Measurements from ENCODE around the gene ARHGEF28. TPM values are rescaled to one million over a fixed set of nuclear protein-coding genes. Genes with fewer than 3 reads are reported as not detected.

The ARHGEF28 gene
- total and polyA plus RNA-seq, 2 donors (not counting 1 experiment from before 2014, with no cell fraction given): 2.3 to 34.3 TPM

DNA sequence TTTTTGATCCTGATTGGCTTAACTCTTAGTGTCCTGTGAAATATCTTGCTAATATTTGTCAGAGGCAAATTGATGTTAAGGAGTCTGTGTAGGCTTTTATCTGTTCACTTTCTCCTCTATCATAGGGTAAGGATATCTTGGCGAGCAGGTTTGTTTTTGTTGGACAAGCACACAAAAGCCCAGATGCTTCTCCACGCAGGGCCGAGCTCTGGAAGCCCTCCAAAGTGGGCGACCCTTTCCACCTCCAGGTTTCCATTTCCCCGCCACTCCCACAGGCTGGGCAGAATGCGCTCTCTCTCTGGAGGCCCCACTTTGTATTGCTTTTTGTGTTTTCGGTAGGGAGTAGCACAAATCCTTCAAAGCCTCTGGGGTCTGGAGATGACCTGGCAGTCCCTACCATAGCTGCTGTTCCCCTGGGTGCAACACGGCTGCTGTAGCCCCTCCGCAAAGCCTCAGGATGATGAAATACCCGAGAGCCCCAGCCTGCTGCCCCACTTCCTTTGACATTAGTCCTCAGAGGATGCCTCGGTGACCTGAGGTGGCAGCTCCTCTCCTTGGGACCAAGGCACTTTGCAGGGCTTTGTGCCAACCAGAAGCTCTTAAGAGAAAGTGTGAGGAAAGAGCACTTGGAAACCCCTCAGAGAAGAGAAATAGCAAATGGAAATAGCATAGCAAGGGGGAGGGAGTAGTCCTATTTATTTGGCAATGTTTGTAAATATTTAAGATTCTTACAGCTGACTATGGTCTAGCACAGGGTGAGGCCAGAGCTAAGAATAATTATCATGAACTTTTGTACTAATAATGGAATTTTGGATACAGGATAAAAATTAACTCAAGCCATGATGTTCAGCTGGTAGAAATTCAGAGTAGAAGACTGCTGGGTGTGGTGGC is 122.8 kb downstream of the ARHGEF28 start:
- no peak overlapping the region for H3K9ac ChIP-seq (ENCODE audit: insufficient read depth, low read length)
- DNase-seq (ENCODE audit: low read depth in 2 of 2): peak; percentile 65
- H2AFZ ChIP-seq (ENCODE audit: low read length): peak overlapping the region; percentile 22
- H3K9me3 ChIP-seq (ENCODE audit: control insufficient read depth, insufficient read depth, low read depth, low read length): no peaks in the 10 kb centered on the region
- H4K20me1 ChIP-seq (ENCODE audit: control insufficient read depth, extremely low read depth, insufficient read depth, low read length): no peaks in the 10 kb centered on the region
- no peak for TF ChIP-seq EZH2 (IDR thresholded peaks at IDR 0.05; ENCODE audit: low read length, missing control alignments)
- TF ChIP-seq, protein P1, sequence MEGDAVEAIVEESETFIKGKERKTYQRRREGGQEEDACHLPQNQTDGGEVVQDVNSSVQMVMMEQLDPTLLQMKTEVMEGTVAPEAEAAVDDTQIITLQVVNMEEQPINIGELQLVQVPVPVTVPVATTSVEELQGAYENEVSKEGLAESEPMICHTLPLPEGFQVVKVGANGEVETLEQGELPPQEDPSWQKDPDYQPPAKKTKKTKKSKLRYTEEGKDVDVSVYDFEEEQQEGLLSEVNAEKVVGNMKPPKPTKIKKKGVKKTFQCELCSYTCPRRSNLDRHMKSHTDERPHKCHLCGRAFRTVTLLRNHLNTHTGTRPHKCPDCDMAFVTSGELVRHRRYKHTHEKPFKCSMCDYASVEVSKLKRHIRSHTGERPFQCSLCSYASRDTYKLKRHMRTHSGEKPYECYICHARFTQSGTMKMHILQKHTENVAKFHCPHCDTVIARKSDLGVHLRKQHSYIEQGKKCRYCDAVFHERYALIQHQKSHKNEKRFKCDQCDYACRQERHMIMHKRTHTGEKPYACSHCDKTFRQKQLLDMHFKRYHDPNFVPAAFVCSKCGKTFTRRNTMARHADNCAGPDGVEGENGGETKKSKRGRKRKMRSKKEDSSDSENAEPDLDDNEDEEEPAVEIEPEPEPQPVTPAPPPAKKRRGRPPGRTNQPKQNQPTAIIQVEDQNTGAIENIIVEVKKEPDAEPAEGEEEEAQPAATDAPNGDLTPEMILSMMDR (conservative IDR thresholded peaks at IDR 0.05 in 1 of 2, IDR thresholded peaks at IDR 0.05 in 1 of 2; ENCODE audit: low read depth in 1 of 2, low read length in 2 of 2): no peak
- no peaks in the 10 kb centered on the region for H3K36me3 ChIP-seq (ENCODE audit: control insufficient read depth, insufficient read depth, low read length)
- H3K27me3 ChIP-seq (ENCODE audit: control insufficient read depth, insufficient read depth, low read length): no peaks in the 10 kb centered on the region
- H3K27ac ChIP-seq (ENCODE audit: insufficient read depth, low read length): peak overlapping the region; percentile 42
- H3K79me2 ChIP-seq (ENCODE audit: control insufficient read depth, insufficient read depth, low read length): no peaks in the 10 kb centered on the region
- peak overlapping the region; percentile 2 to 32 (median 23) for H3K4me3 ChIP-seq (replicated peaks in 1 of 4; ENCODE audit: control extremely low read depth in 1 of 4, insufficient read depth in 1 of 4, low read depth in 3 of 4, low read length in 4 of 4)
- H3K4me2 ChIP-seq (ENCODE audit: extremely low read depth, insufficient read depth, low read length): peak overlapping the region; percentile 82
- H3K4me1 ChIP-seq (ENCODE audit: control insufficient read depth, extremely low read depth, insufficient read depth, low read length): peaks cover 14% of the 10 kb centered on the region

DNA sequence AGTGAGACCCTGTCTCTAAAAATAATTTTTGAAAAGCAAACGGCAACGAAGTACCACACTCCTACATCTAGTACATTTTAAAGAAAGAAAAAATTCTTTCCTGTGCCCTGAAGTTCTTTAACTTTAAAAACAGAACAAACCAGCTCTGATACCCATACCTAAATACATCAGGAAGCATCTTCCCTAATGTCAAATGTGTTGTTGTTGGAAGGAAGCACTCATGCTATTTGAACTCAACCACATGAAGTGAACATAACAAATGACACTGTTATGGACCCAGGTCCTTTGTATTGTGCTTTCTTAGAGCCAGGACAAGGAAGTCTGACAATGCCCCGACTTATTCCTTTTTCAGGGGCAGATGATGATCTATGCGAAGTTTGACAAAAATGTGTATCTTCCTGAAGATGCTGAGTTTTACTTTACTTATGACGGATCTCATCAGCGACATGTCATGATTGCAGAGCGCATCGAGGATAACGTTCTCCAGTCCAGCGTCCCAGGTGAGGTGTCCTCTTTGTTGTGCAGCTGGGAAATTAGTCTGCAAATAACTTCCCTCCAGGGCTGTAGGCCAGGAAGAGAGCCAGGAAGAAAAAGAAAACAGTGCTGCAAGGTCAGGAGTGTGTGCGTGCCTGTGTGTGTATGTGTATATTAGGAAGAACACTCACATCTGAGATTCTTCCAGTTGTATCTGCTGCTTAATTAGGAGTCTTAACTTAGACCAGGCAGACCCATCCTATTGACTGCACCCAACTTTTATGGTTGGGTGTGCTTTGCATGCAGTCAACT is 123.7 kb downstream of the ARHGEF28 start:
- Histone ChIP-seq H3K9me3 (ENCODE audit: control insufficient read depth, insufficient read depth, low read depth, low read length) (no peaks in the 10 kb centered on the region), H3K27me3 (ENCODE audit: control insufficient read depth, insufficient read depth, low read length) (no peaks in the 10 kb centered on the region), H3K9ac (ENCODE audit: insufficient read depth, low read length) (no peak overlapping the region), H4K20me1 (ENCODE audit: control insufficient read depth, extremely low read depth, insufficient read depth, low read length) (no peaks in the 10 kb centered on the region), H3K4me1 (ENCODE audit: control insufficient read depth, extremely low read depth, insufficient read depth, low read length) (peaks cover 14% of the 10 kb centered on the region), H3K27ac (ENCODE audit: insufficient read depth, low read length) (no peak overlapping the region), H2AFZ (ENCODE audit: low read length) (no peak overlapping the region), H3K79me2 (ENCODE audit: control insufficient read depth, insufficient read depth, low read length) (no peaks in the 10 kb centered on the region), H3K36me3 (ENCODE audit: control insufficient read depth, insufficient read depth, low read length) (no peaks in the 10 kb centered on the region), H3K4me3 (replicated peaks in 1 of 4; ENCODE audit: control extremely low read depth in 1 of 4, insufficient read depth in 1 of 4, low read depth in 3 of 4, low read length in 4 of 4) (no peak overlapping the region), H3K4me2 (ENCODE audit: extremely low read depth, insufficient read depth, low read length) (no peak overlapping the region)
- TF ChIP-seq, protein P1 (conservative IDR thresholded peaks at IDR 0.05 in 1 of 2, IDR thresholded peaks at IDR 0.05 in 1 of 2; ENCODE audit: low read depth in 1 of 2, low read length in 2 of 2): no peak
- no peak for TF ChIP-seq EZH2 (IDR thresholded peaks at IDR 0.05; ENCODE audit: low read length, missing control alignments)
- DNase-seq (ENCODE audit: low read depth in 2 of 2): no peak

DNA sequence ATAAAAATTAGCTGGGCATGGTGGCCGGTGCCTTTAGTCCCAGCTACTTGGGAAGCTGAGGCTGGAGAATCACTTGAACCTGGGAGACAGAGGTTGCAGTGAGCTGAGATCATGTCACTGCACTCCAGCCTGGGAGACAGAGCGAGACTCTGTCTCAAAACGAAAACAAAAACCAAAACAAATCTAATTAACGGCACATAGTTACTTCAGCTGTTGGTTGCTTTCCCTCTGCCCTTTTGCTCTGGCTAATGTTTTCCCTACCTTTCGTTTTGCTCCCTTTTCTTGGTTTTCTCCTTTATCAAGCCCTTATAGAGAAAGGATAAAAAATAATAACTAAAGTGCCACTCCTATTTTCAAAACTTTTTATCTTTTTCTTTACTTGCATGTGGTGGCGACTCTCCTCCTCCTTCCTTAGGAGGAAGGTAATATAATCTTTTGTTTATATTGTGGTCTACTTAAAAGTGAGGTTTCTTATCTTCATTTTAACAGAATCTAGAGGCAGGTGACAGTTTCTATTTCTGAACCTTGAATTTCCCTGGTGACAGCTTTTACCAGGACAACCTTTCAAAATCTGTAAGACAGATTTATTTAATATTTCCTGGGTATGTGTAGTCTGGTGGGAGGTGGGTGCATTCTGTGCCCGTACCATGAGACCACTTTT is 125.4 kb downstream of the ARHGEF28 start:
- Histone ChIP-seq H3K4me2 (ENCODE audit: extremely low read depth, insufficient read depth, low read length) (no peak overlapping the region), H3K4me3 (replicated peaks in 1 of 4; ENCODE audit: control extremely low read depth in 1 of 4, insufficient read depth in 1 of 4, low read depth in 3 of 4, low read length in 4 of 4) (no peak overlapping the region), H3K9ac (ENCODE audit: insufficient read depth, low read length) (no peak overlapping the region), H3K4me1 (ENCODE audit: control insufficient read depth, extremely low read depth, insufficient read depth, low read length) (peaks cover 14% of the 10 kb centered on the region), H3K79me2 (ENCODE audit: control insufficient read depth, insufficient read depth, low read length) (no peaks in the 10 kb centered on the region), H4K20me1 (ENCODE audit: control insufficient read depth, extremely low read depth, insufficient read depth, low read length) (no peaks in the 10 kb centered on the region), H3K9me3 (ENCODE audit: control insufficient read depth, insufficient read depth, low read depth, low read length) (no peaks in the 10 kb centered on the region), H2AFZ (ENCODE audit: low read length) (no peak overlapping the region), H3K27ac (ENCODE audit: insufficient read depth, low read length) (no peak overlapping the region), H3K27me3 (ENCODE audit: control insufficient read depth, insufficient read depth, low read length) (no peaks in the 10 kb centered on the region), H3K36me3 (ENCODE audit: control insufficient read depth, insufficient read depth, low read length) (no peaks in the 10 kb centered on the region)
- no peak for DNase-seq (ENCODE audit: low read depth in 2 of 2)
- no peak for TF ChIP-seq EZH2 (IDR thresholded peaks at IDR 0.05; ENCODE audit: low read length, missing control alignments)
- TF ChIP-seq, protein P1 (conservative IDR thresholded peaks at IDR 0.05 in 1 of 2, IDR thresholded peaks at IDR 0.05 in 1 of 2; ENCODE audit: low read depth in 1 of 2, low read length in 2 of 2): no peak

All from fibroblast of lung (primary cell).